AG09319 (cell line): Measurements from ENCODE around the gene IRF2BPL.

Experiments
- DNase-seq: peaks from one replicate; pipeline ENCODE4 v3.0.0-alpha.2; 2010; ENCODE audit warnings: low read depth; ENCODE audit errors: extremely low read depth
- TF ChIP-seq, protein P1 (sequence below): IDR thresholded peaks from 2 replicates; pipeline ENCODE4 v1.5.1; 2011; ENCODE audit warnings: low read depth, mild to moderate bottlenecking, inconsistent platforms, low read length, moderate library complexity

The IRF2BPL gene

DNA sequence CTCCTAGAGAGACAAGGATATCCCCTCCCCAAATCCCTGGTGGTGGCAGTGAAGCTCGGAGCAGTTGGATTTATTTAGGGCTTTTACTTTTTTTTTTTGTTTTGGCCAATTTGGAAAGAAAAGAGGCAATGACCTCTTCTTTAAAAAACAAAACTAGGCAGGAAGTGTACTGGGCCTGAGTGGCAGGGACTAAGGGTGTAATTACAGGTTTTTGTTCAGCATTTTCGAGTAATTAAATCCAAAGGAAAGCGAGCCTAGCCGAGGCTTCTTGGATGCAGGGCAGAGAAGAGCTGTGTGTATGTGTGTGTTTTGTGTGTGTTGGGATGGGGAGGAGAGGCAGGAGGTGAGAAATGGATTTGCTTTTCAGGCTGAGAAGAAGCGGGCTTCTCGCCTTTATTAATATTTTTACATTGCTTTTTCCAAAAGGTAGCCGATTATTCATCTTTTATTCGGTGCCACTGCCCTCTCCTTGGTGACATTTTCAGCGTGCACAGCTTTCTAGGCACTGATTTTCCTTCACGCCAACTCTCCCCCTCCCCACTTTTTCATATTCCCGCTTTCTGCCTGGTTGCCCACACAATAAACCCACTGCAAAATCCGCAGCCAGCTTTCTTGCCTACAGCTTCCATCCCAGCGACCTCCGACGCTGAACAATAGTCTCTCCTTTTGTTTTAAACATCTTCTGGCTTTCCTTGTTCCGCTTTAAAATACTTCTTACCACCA is 8.9 kb upstream of the IRF2BPL start:
- DNase-seq: no peak
- TF ChIP-seq, protein P1, sequence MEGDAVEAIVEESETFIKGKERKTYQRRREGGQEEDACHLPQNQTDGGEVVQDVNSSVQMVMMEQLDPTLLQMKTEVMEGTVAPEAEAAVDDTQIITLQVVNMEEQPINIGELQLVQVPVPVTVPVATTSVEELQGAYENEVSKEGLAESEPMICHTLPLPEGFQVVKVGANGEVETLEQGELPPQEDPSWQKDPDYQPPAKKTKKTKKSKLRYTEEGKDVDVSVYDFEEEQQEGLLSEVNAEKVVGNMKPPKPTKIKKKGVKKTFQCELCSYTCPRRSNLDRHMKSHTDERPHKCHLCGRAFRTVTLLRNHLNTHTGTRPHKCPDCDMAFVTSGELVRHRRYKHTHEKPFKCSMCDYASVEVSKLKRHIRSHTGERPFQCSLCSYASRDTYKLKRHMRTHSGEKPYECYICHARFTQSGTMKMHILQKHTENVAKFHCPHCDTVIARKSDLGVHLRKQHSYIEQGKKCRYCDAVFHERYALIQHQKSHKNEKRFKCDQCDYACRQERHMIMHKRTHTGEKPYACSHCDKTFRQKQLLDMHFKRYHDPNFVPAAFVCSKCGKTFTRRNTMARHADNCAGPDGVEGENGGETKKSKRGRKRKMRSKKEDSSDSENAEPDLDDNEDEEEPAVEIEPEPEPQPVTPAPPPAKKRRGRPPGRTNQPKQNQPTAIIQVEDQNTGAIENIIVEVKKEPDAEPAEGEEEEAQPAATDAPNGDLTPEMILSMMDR: no peak

GRCh38 chr14:77036484-77037214 is 8.1 kb upstream of the IRF2BPL start:
- TF ChIP-seq, protein P1: no peak
- no peak for DNase-seq

DNA sequence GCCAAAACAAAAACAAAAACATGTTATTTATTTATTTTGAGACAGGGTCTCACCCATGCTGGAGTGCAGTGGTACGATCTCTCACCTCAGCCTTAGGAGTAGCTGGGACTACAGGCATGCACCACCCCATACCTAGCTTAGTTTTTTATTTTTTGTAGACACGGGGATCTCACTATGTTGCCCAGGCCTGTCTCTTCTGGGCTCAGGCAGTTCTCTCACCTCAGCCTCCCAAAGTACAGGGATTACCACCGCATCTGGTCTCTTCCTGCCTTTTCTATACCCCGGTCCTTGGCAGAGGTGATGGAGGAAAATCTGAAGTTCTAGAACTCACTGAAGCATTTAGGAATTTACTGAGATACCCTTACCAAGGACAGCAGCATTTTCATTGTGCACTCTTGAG is 6.8 kb upstream of the IRF2BPL start:
- TF ChIP-seq, protein P1: no peak
- no peak for DNase-seq

- TF ChIP-seq, protein P1: no peak
- peak; percentile 86 for DNase-seq
These were observed 5.4 kb upstream of the IRF2BPL start for GRCh38 chr14:77033622-77034589.

- TF ChIP-seq, protein P1: peak; percentile 23
- peak; percentile 99 for DNase-seq
These were observed 4.5 kb upstream of the IRF2BPL start for GRCh38 chr14:77032844-77033621.

DNA sequence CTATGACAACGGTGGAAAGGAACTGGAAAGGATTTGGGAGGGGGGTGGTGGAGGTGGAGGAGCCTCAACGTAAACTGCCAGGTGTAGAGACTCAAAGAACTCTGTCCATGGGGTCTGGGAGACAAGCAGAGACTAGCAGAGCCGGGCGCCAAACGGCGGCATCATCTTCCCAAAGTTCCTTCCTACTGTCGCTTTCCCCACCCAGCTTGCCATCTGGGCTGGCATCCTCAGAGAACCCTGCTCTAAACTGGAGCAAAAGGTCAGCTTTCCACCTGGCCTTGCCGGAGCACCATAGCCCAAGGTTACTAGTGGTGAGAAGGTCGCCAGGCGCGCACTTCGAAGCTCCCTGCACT is 4.0 kb upstream of the IRF2BPL start:
- no peak for DNase-seq
- TF ChIP-seq, protein P1: no peak
